DMS 273 (cell line): Measurements from ENCODE around the gene VRK3.
"Not testable (repeated sequence)": the region's sequence is repeated elsewhere in the genome, so short reads cannot be mapped to it uniquely, and the experiment has no call there.

Experiments
- DNase-seq: peaks from one replicate; lab custom pipeline; 2025; ENCODE audit not compliant: unreplicated experiment; lab: John Stamatoyannopoulos, UW

VRK3 gene

GRCh38 chr19:50025022-50025793, at the start of gene VRK3:
Gene VRK3 (minus strand): TSS chr19:50025372. CDS start chr19:50016162, 9,210 bp downstream.
- peak; percentile 100 for DNase-seq

GRCh38 chr19:50068382-50068781, 43.2 kb upstream of the VRK3 start:
- DNase-seq, result not testable (repeated sequence)

GRCh38 chr19:50067575-50067974, 42.4 kb upstream of the VRK3 start:
- DNase-seq, result no peak

- DNase-seq, result no peak
Measured at GRCh38 chr19:50065938-50066337, 40.8 kb upstream of the VRK3 start.

GRCh38 chr19:50061650-50062049, 36.5 kb upstream of the VRK3 start:
- DNase-seq, result no peak

- DNase-seq, result no peak
Measured at GRCh38 chr19:50060107-50060506, 34.9 kb upstream of the VRK3 start.

GRCh38 chr19:50059045-50059444, 33.9 kb upstream of the VRK3 start:
- no peak for DNase-seq

- no peak for DNase-seq
Measured at GRCh38 chr19:50058425-50058824, 33.3 kb upstream of the VRK3 start.

GRCh38 chr19:50053119-50053518, 27.9 kb upstream of the VRK3 start:
- DNase-seq, result no peak

GRCh38 chr19:50051964-50052363, 26.8 kb upstream of the VRK3 start:
- DNase-seq, result no peak

GRCh38 chr19:50051228-50051895, 26.2 kb upstream of the VRK3 start:
- DNase-seq, result not testable (repeated sequence)

GRCh38 chr19:50050406-50051227, 25.4 kb upstream of the VRK3 start:
- DNase-seq, result peak; percentile 92

- DNase-seq, result no peak
Measured at GRCh38 chr19:50047671-50048070, 22.5 kb upstream of the VRK3 start.

GRCh38 chr19:50046649-50047503, 21.7 kb upstream of the VRK3 start:
- peak; percentile 66 for DNase-seq

GRCh38 chr19:50044922-50045321, 19.8 kb upstream of the VRK3 start:
- DNase-seq, result no peak

GRCh38 chr19:50043967-50044366, 18.8 kb upstream of the VRK3 start:
- DNase-seq, result no peak

- DNase-seq, result no peak
Measured at GRCh38 chr19:50042363-50043024, 17.3 kb upstream of the VRK3 start.

GRCh38 chr19:50040967-50041366, 15.8 kb upstream of the VRK3 start:
- no peak for DNase-seq

GRCh38 chr19:50039968-50040367, 14.8 kb upstream of the VRK3 start:
- DNase-seq, result no peak

GRCh38 chr19:50036908-50037307, 11.7 kb upstream of the VRK3 start:
- DNase-seq, result no peak
